IPS-20b (cell line): ENCODE results near the gene TM9SF1.
A peak's percentile ranks its signal among the peaks of the same experiment; 100 is the strongest.

ENCODE experiments used
- H3K27ac ChIP-seq: one replicate; pipeline ENCODE4 v1.5.1; 2013; ENCODE audit warnings: low read length
- H3K27me3 ChIP-seq: 2 replicates; pipeline ENCODE4 v1.6.1; 2013; ENCODE audit warnings: mild to moderate bottlenecking, low read length, inconsistent platforms; ENCODE audit not compliant: insufficient read depth
- H3K36me3 ChIP-seq: 2 replicates; pipeline ENCODE4 v1.6.1; 2013; ENCODE audit warnings: low read depth, mild to moderate bottlenecking, inconsistent platforms, low read length, moderate library complexity; ENCODE audit not compliant: insufficient read depth
- H3K4me1 ChIP-seq: 2 replicates; pipeline ENCODE4 v1.6.1; 2013; ENCODE audit warnings: mild to moderate bottlenecking, control low read depth, inconsistent platforms, low read length, moderate library complexity; ENCODE audit not compliant: insufficient read depth
- H3K4me3 ChIP-seq: 2 replicates; pipeline ENCODE4 v1.5.1; 2013; ENCODE audit warnings: mild to moderate bottlenecking, low read length, inconsistent platforms
- H3K9ac ChIP-seq: 2 replicates; pipeline ENCODE4 v1.6.1; 2013; ENCODE audit warnings: low read depth, mild to moderate bottlenecking, inconsistent platforms, low read length, moderate library complexity
- H3K9me3 ChIP-seq: 2 replicates; pipeline ENCODE4 v1.6.1; 2013; ENCODE audit warnings: mild to moderate bottlenecking, low read depth, low read length, inconsistent platforms; ENCODE audit not compliant: insufficient read depth

Gene TM9SF1

GRCh38 chr14:24195186-24196070 lies at the start of gene TM9SF1:
Gene TM9SF1 (minus strand): TSS chr14:24195441. CDS start chr14:24195019, 422 bp downstream.
- Histone ChIP-seq H3K9ac (peak within 1 kb of the TSS; percentile 96), H3K4me1 (no peaks in the 10 kb centered on the region), H3K4me3 (peak within 1 kb of the TSS; percentile 96), H3K36me3 (peaks cover 27% of the 10 kb centered on the region), H3K27me3 (no peaks in the 10 kb centered on the region), H3K9me3 (no peaks in the 10 kb centered on the region), H3K27ac (peak within 1 kb of the TSS; percentile 96)

GRCh38 chr14:24243336-24243836 lies 48.1 kb upstream of the TM9SF1 start:
- H3K9me3 ChIP-seq: no peaks in the 10 kb centered on the region
- H3K27me3 ChIP-seq: no peaks in the 10 kb centered on the region
- H3K9ac ChIP-seq: peak overlapping the region; percentile 85; the same call in 1 of the 2 replicates
- no peak overlapping the region for H3K27ac ChIP-seq
- peaks cover 29% of the 10 kb centered on the region for H3K36me3 ChIP-seq
- no peaks in the 10 kb centered on the region for H3K4me1 ChIP-seq
- peak overlapping the region; percentile 91; the same call in 1 of the 2 replicates for H3K4me3 ChIP-seq

GRCh38 chr14:24241829-24242443 lies 46.7 kb upstream of the TM9SF1 start:
- peak overlapping the region; percentile 51 for H3K27ac ChIP-seq
- H3K4me3 ChIP-seq: peak overlapping the region; percentile 91
- H3K4me1 ChIP-seq: no peaks in the 10 kb centered on the region
- H3K36me3 ChIP-seq: peaks cover 43% of the 10 kb centered on the region
- H3K9me3 ChIP-seq: no peaks in the 10 kb centered on the region
- H3K9ac ChIP-seq: peak overlapping the region; percentile 85
- no peaks in the 10 kb centered on the region for H3K27me3 ChIP-seq

- H3K27me3 ChIP-seq: no peaks in the 10 kb centered on the region
- no peak overlapping the region for H3K27ac ChIP-seq
- no peak overlapping the region for H3K9ac ChIP-seq
- no peak overlapping the region for H3K4me3 ChIP-seq
- peaks cover 58% of the 10 kb centered on the region for H3K36me3 ChIP-seq
- H3K9me3 ChIP-seq: no peaks in the 10 kb centered on the region
- no peaks in the 10 kb centered on the region for H3K4me1 ChIP-seq
These were observed 45.1 kb upstream of the TM9SF1 start for GRCh38 chr14:24240110-24240918.

GRCh38 chr14:24238527-24239037 lies 43.3 kb upstream of the TM9SF1 start:
- Histone ChIP-seq H3K9ac (no peak overlapping the region), H3K4me1 (peaks cover under 1% of the 10 kb centered on the region), H3K27me3 (no peaks in the 10 kb centered on the region), H3K9me3 (no peaks in the 10 kb centered on the region), H3K27ac (no peak overlapping the region), H3K36me3 (peaks cover 71% of the 10 kb centered on the region), H3K4me3 (no peak overlapping the region)

GRCh38 chr14:24238123-24238522 lies 42.9 kb upstream of the TM9SF1 start:
- Histone ChIP-seq H3K9ac (no peak overlapping the region), H3K27ac (no peak overlapping the region), H3K9me3 (no peaks in the 10 kb centered on the region), H3K4me1 (peaks cover 5% of the 10 kb centered on the region), H3K36me3 (peaks cover 71% of the 10 kb centered on the region), H3K27me3 (no peaks in the 10 kb centered on the region), H3K4me3 (no peak overlapping the region)

- H3K4me3 ChIP-seq: no peak overlapping the region
- H3K4me1 ChIP-seq: peaks cover 5% of the 10 kb centered on the region
- H3K36me3 ChIP-seq: peaks cover 71% of the 10 kb centered on the region
- H3K9me3 ChIP-seq: no peaks in the 10 kb centered on the region
- H3K27ac ChIP-seq: no peak overlapping the region
- H3K9ac ChIP-seq: no peak overlapping the region
- no peaks in the 10 kb centered on the region for H3K27me3 ChIP-seq
These were observed 42.3 kb upstream of the TM9SF1 start for GRCh38 chr14:24237463-24237955.

- no peak overlapping the region for H3K4me3 ChIP-seq
- no peak overlapping the region for H3K27ac ChIP-seq
- H3K27me3 ChIP-seq: no peaks in the 10 kb centered on the region
- peaks cover 5% of the 10 kb centered on the region for H3K4me1 ChIP-seq
- H3K36me3 ChIP-seq: peaks cover 71% of the 10 kb centered on the region
- no peaks in the 10 kb centered on the region for H3K9me3 ChIP-seq
- H3K9ac ChIP-seq: no peak overlapping the region
These were observed 41.6 kb upstream of the TM9SF1 start for GRCh38 chr14:24236689-24237462.

GRCh38 chr14:24235804-24236688 lies 40.8 kb upstream of the TM9SF1 start:
- H3K36me3 ChIP-seq: peaks cover 69% of the 10 kb centered on the region
- H3K9me3 ChIP-seq: no peaks in the 10 kb centered on the region
- H3K27ac ChIP-seq: no peak overlapping the region
- no peaks in the 10 kb centered on the region for H3K27me3 ChIP-seq
- H3K4me3 ChIP-seq: no peak overlapping the region
- peaks cover 5% of the 10 kb centered on the region for H3K4me1 ChIP-seq
- no peak overlapping the region for H3K9ac ChIP-seq
